NCI-H345 (cell line): ENCODE results near the gene GBP3.
A peak's percentile ranks its signal among the peaks of the same experiment; 100 is the strongest.
"Not testable (repeated sequence)": the region's sequence is repeated elsewhere in the genome, so short reads cannot be mapped to it uniquely, and the experiment has no call there.

Source experiments
- DNase-seq: peaks from one replicate; lab custom pipeline; 2025; lab: John Stamatoyannopoulos, UW

The GBP3 gene

GRCh38 chr1:88976235-88976634 lies 46.4 kb downstream of the GBP3 start:
- DNase-seq, result no peak

DNA sequence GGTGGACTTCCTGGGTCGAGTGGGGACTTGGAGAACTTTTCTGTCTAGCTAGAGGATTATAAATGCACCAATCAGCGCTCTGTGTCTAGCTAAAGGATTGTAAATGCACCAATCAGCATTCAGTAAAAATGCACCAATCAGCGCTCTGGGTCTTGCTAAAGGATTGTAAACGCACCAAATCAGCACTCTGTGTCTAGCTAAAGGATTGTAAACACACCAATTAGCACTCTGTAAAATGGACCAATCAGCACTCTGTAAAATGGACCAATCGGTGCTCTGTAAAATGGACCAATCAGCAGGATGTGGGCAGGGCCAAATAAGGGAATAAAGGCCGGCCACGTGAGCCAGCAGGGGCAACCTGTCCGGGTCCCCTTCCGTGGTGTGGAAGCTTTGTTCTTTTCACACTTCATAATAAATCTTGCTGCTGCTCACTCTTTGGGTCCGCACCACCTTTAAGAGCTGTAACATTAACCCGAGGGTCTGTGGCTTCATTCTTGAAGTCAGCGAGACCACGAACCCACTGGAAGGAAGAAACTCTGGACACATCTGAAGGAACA lies 48.0 kb downstream of the GBP3 start:
- not testable (repeated sequence) for DNase-seq

DNA sequence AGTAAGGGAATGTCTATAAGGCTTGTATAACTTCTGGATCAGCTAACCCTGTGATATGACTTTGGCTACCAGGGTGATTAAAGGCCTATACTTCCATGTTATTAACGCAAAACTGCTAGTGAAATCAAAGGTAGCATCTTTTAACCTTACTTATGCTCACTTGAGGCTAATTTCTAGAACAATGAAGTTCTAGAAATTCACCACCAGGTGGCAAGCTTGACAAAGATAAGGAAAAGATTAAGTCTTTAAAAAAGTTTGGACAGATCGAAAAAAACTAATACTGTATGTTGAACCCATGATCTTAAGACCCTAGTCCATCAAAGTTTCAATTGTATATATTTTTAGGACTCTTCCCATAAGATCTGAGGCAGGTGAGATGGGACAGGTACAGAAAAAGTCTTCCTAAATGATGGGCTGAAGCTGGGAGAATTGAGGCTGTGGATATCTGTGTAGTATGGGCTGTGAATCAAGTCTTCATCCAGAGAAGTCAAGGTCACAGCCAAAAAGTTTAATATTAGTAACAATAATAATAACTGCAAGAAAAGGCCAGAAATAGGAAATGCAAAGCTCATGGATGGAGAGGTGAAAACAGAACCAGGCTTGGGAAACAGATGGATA lies 49.0 kb downstream of the GBP3 start:
- DNase-seq, result peak; percentile 30

DNA sequence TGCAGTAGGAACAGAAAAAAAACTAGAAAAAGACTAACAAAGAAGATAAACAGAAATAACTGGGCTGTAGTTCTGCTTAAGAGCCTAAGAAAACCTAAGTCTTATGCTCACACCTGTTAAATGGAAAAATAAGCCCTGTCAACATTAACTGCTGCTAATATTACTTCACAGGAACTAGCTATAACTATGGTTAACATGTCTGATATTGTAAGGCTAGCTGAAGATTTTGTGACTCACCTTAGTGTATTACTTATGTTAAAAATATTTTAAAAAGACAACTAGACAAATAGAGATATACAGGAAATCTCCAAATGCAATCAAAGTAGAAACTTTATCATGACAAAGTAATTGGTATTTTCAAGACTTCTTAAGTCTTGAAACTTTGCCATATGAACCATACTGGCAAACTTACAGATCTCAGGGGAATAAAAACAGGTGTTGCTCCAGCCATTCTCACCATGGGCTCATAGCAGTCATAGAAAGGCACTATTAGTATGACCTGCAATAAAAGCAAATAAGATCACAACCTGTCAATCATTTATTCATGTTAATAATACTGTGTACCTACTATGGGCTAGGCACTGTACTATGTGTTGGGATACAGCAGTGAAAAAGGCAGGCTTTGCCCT lies 60.9 kb downstream of the GBP3 start:
- DNase-seq, result no peak

GRCh38 chr1:88961081-88961480 lies 61.6 kb downstream of the GBP3 start:
- DNase-seq, result no peak
